ENCODE measurements around the gene ATAD2B.

Gene ATAD2B

GRCh38 chr2:23713351-23713750 lies 213.6 kb downstream of the ATAD2B start:
- Histone ChIP-seq H3K79me2 (ENCODE audit: insufficient read depth, low read length) (no peaks in the 10 kb centered on the region), H3K4me1 (ENCODE audit: insufficient read depth, low read length, severe bottlenecking) (no peaks in the 10 kb centered on the region), H3K27ac (ENCODE audit: low read depth, low read length, poor library complexity, severe bottlenecking) (no peak overlapping the region), H3K27me3 (ENCODE audit: insufficient read depth, low read length) (no peaks in the 10 kb centered on the region), H3K9me3 (ENCODE audit: low read length) (no peaks in the 10 kb centered on the region), H3K36me3 (ENCODE audit: insufficient read depth, low read length) (0 out of 2 replicates have a peak, but pooled peaks cover 7% of the 10 kb centered on the region), H3K4me2 (ENCODE audit: low read length) (no peak overlapping the region), H3K4me3 (ENCODE audit: low read depth, low read length, poor library complexity, severe bottlenecking) (no peak overlapping the region), H4K20me1 (ENCODE audit: insufficient read depth, low read length) (no peaks in the 10 kb centered on the region), H3F3A (ENCODE audit: insufficient read depth, low read length) (no peaks in the 10 kb centered on the region), H3K9ac (ENCODE audit: low read length) (no peak overlapping the region), H2AFZ (ENCODE audit: low read length) (no peak overlapping the region), H3K9me2 (ENCODE audit: low read depth, low read length) (no peaks in the 10 kb centered on the region)
- TF ChIP-seq EZH2 (IDR thresholded peaks at IDR 0.05; ENCODE audit: borderline replicate concordance, low read length): no peak
- TF ChIP-seq CTCF (IDR thresholded peaks at IDR 0.05; ENCODE audit: low read length): no peak

GRCh38 chr2:23712756-23713151 lies 214.2 kb downstream of the ATAD2B start:
- Histone ChIP-seq H3K4me3 (ENCODE audit: low read depth, low read length, poor library complexity, severe bottlenecking) (no peak overlapping the region), H3K9me3 (ENCODE audit: low read length) (no peaks in the 10 kb centered on the region), H3K4me2 (ENCODE audit: low read length) (no peak overlapping the region)

GRCh38 chr2:23711979-23712755 lies 214.8 kb downstream of the ATAD2B start:
- Histone ChIP-seq H3K36me3 (ENCODE audit: insufficient read depth, low read length) (0 out of 2 replicates have a peak, but pooled peaks cover 7% of the 10 kb centered on the region), H3K9ac (ENCODE audit: low read length) (no peak overlapping the region), H3K4me2 (ENCODE audit: low read length) (no peak overlapping the region), H3K9me3 (ENCODE audit: low read length) (no peaks in the 10 kb centered on the region), H3K4me3 (ENCODE audit: low read depth, low read length, poor library complexity, severe bottlenecking) (no peak overlapping the region), H2AFZ (ENCODE audit: low read length) (no peak overlapping the region), H4K20me1 (ENCODE audit: insufficient read depth, low read length) (no peaks in the 10 kb centered on the region), H3K79me2 (ENCODE audit: insufficient read depth, low read length) (no peaks in the 10 kb centered on the region), H3F3A (ENCODE audit: insufficient read depth, low read length) (no peaks in the 10 kb centered on the region), H3K4me1 (ENCODE audit: insufficient read depth, low read length, severe bottlenecking) (no peaks in the 10 kb centered on the region), H3K27me3 (ENCODE audit: insufficient read depth, low read length) (no peaks in the 10 kb centered on the region), H3K27ac (ENCODE audit: low read depth, low read length, poor library complexity, severe bottlenecking) (no peak overlapping the region), H3K9me2 (ENCODE audit: low read depth, low read length) (no peaks in the 10 kb centered on the region)
- TF ChIP-seq EZH2 (IDR thresholded peaks at IDR 0.05; ENCODE audit: borderline replicate concordance, low read length) (no peak), CTCF (IDR thresholded peaks at IDR 0.05; ENCODE audit: low read length) (no peak)

More at GRCh38 chr2:23712756-23713151, 214.2 kb downstream of the ATAD2B start:
- TF ChIP-seq EZH2 (IDR thresholded peaks at IDR 0.05; ENCODE audit: borderline replicate concordance, low read length) (no peak), CTCF (IDR thresholded peaks at IDR 0.05; ENCODE audit: low read length) (no peak)
- Histone ChIP-seq H3K36me3 (ENCODE audit: insufficient read depth, low read length) (0 out of 2 replicates have a peak, but pooled peaks cover 7% of the 10 kb centered on the region), H3K9me2 (ENCODE audit: low read depth, low read length) (no peaks in the 10 kb centered on the region), H3K79me2 (ENCODE audit: insufficient read depth, low read length) (no peaks in the 10 kb centered on the region), H2AFZ (ENCODE audit: low read length) (no peak overlapping the region), H3F3A (ENCODE audit: insufficient read depth, low read length) (no peaks in the 10 kb centered on the region), H3K27me3 (ENCODE audit: insufficient read depth, low read length) (no peaks in the 10 kb centered on the region), H3K9ac (ENCODE audit: low read length) (no peak overlapping the region), H4K20me1 (ENCODE audit: insufficient read depth, low read length) (no peaks in the 10 kb centered on the region), H3K4me1 (ENCODE audit: insufficient read depth, low read length, severe bottlenecking) (no peaks in the 10 kb centered on the region), H3K27ac (ENCODE audit: low read depth, low read length, poor library complexity, severe bottlenecking) (no peak overlapping the region)

Measured in OCI-LY1 (cell line).